ENCODE measurements around the gene ALG13.
"Not testable (repeated sequence)": the region's sequence is repeated elsewhere in the genome, so short reads cannot be mapped to it uniquely, and the experiment has no call there.

The ALG13 gene

GRCh38 chrX:111695297-111695880 is 14.4 kb downstream of the ALG13 start:
- TF ChIP-seq POLR2A (IDR thresholded peaks at IDR 0.05; ENCODE audit: low read depth, low read length), result no peak
- FAIRE-seq, result no peak
- DNase-seq (ENCODE audit: insufficient read length, low spot score), result no peak

- DNase-seq (ENCODE audit: insufficient read length, low spot score) (no peak), FAIRE-seq (no peak)
- TF ChIP-seq POLR2A (IDR thresholded peaks at IDR 0.05; ENCODE audit: low read depth, low read length), result no peak
Observed at GRCh38 chrX:111719426-111720210, 38.6 kb downstream of the ALG13 start.

GRCh38 chrX:111728096-111728495 is 47.1 kb downstream of the ALG13 start:
- FAIRE-seq (no peak), DNase-seq (ENCODE audit: insufficient read length, low spot score) (no peak)
- no peak for TF ChIP-seq POLR2A (IDR thresholded peaks at IDR 0.05; ENCODE audit: low read depth, low read length)

GRCh38 chrX:111731351-111731750 is 50.4 kb downstream of the ALG13 start:
- DNase-seq (ENCODE audit: insufficient read length, low spot score) (no peak), FAIRE-seq (no peak)
- TF ChIP-seq POLR2A (IDR thresholded peaks at IDR 0.05; ENCODE audit: low read depth, low read length), result no peak

GRCh38 chrX:111736571-111736970 is 55.6 kb downstream of the ALG13 start:
- FAIRE-seq (no peak), DNase-seq (ENCODE audit: insufficient read length, low spot score) (no peak)
- no peak for TF ChIP-seq POLR2A (IDR thresholded peaks at IDR 0.05; ENCODE audit: low read depth, low read length)

- FAIRE-seq (no peak), DNase-seq (ENCODE audit: insufficient read length, low spot score) (no peak)
- no peak for TF ChIP-seq POLR2A (IDR thresholded peaks at IDR 0.05; ENCODE audit: low read depth, low read length)
Observed at GRCh38 chrX:111742018-111742417, 61.0 kb downstream of the ALG13 start.

GRCh38 chrX:111743316-111743715 is 62.3 kb downstream of the ALG13 start:
- no peak for FAIRE-seq

GRCh38 chrX:111756486-111756885 is 75.5 kb downstream of the ALG13 start:
- TF ChIP-seq POLR2A (IDR thresholded peaks at IDR 0.05; ENCODE audit: low read depth, low read length), result no peak
- DNase-seq (ENCODE audit: insufficient read length, low spot score) (no peak), FAIRE-seq (no peak)

More at GRCh38 chrX:111743316-111743715, 62.3 kb downstream of the ALG13 start:
- TF ChIP-seq POLR2A (IDR thresholded peaks at IDR 0.05; ENCODE audit: low read depth, low read length), result no peak
- DNase-seq (ENCODE audit: insufficient read length, low spot score), result no peak

GRCh38 chrX:111759686-111760085 is 78.7 kb downstream of the ALG13 start:
- DNase-seq (ENCODE audit: insufficient read length, low spot score), result no peak
- no peak for TF ChIP-seq POLR2A (IDR thresholded peaks at IDR 0.05; ENCODE audit: low read depth, low read length)
- FAIRE-seq, result no peak

GRCh38 chrX:111761578-111762135 is 80.7 kb downstream of the ALG13 start:
- DNase-seq (ENCODE audit: insufficient read length, low spot score), result no peak
- TF ChIP-seq POLR2A (IDR thresholded peaks at IDR 0.05; ENCODE audit: low read depth, low read length), result no peak
- FAIRE-seq, result no peak

GRCh38 chrX:111778591-111778990 is 97.6 kb downstream of the ALG13 start:
- no peak for TF ChIP-seq POLR2A (IDR thresholded peaks at IDR 0.05; ENCODE audit: low read depth, low read length)
- FAIRE-seq, result no peak
- DNase-seq (ENCODE audit: insufficient read length, low spot score), result no peak

GRCh38 chrX:111779582-111779981 is 98.6 kb downstream of the ALG13 start:
- no peak for TF ChIP-seq POLR2A (IDR thresholded peaks at IDR 0.05; ENCODE audit: low read depth, low read length)
- DNase-seq (ENCODE audit: insufficient read length, low spot score) (no peak), FAIRE-seq (no peak)

- no peak for FAIRE-seq
- DNase-seq (ENCODE audit: insufficient read length, low spot score), result no peak
- no peak for TF ChIP-seq POLR2A (IDR thresholded peaks at IDR 0.05; ENCODE audit: low read depth, low read length)
Observed at GRCh38 chrX:111784667-111785066, 103.7 kb downstream of the ALG13 start.

GRCh38 chrX:111790054-111790453 is 109.1 kb downstream of the ALG13 start:
- FAIRE-seq; DNase-seq (ENCODE audit: insufficient read length, low spot score): not testable (repeated sequence)

Data from H54 (cell line).